ENCODE results near the gene TBC1D5.

Gene TBC1D5

GRCh38 chr3:17555525-17555924 is 186.9 kb downstream of the TBC1D5 start:
- TF ChIP-seq CTCF (IDR thresholded peaks at IDR 0.05; ENCODE audit: extremely low read depth, insufficient read depth, missing control alignments) = no peak
- in situ Hi-C loops (cut with MboI; ENCODE audit: low pct_unique_long_range_greater_than_20kb, low sequenced_read_pairs, unreplicated experiment) = no loop called here
- DNase-seq (ENCODE audit: low spot score) = no peak

GRCh38 chr3:17554078-17554477 is 188.4 kb downstream of the TBC1D5 start:
- in situ Hi-C loops (cut with MboI; ENCODE audit: low pct_unique_long_range_greater_than_20kb, low sequenced_read_pairs, unreplicated experiment) = no loop called here
- no peak for DNase-seq (ENCODE audit: low spot score)
- no peak for TF ChIP-seq CTCF (IDR thresholded peaks at IDR 0.05; ENCODE audit: extremely low read depth, insufficient read depth, missing control alignments)

- in situ Hi-C loops (cut with MboI; ENCODE audit: low pct_unique_long_range_greater_than_20kb, low sequenced_read_pairs, unreplicated experiment) = no loop called here
- DNase-seq (ENCODE audit: low spot score) = no peak
- TF ChIP-seq CTCF (IDR thresholded peaks at IDR 0.05; ENCODE audit: extremely low read depth, insufficient read depth, missing control alignments) = no peak
Observed at GRCh38 chr3:17553080-17553479, 189.4 kb downstream of the TBC1D5 start.

- TF ChIP-seq CTCF (IDR thresholded peaks at IDR 0.05; ENCODE audit: extremely low read depth, insufficient read depth, missing control alignments) = no peak
- no peak for DNase-seq (ENCODE audit: low spot score)
- in situ Hi-C loops (cut with MboI; ENCODE audit: low pct_unique_long_range_greater_than_20kb, low sequenced_read_pairs, unreplicated experiment) = no loop called here
Observed at GRCh38 chr3:17552351-17552750, 190.1 kb downstream of the TBC1D5 start.

GRCh38 chr3:17551895-17552294 is 190.5 kb downstream of the TBC1D5 start:
- in situ Hi-C loops (cut with MboI; ENCODE audit: low pct_unique_long_range_greater_than_20kb, low sequenced_read_pairs, unreplicated experiment) = no loop called here
- DNase-seq (ENCODE audit: low spot score) = no peak
- TF ChIP-seq CTCF (IDR thresholded peaks at IDR 0.05; ENCODE audit: extremely low read depth, insufficient read depth, missing control alignments) = no peak

GRCh38 chr3:17551333-17551732 is 191.1 kb downstream of the TBC1D5 start:
- DNase-seq (ENCODE audit: low spot score) = no peak
- in situ Hi-C loops (cut with MboI; ENCODE audit: low pct_unique_long_range_greater_than_20kb, low sequenced_read_pairs, unreplicated experiment) = no loop called here
- no peak for TF ChIP-seq CTCF (IDR thresholded peaks at IDR 0.05; ENCODE audit: extremely low read depth, insufficient read depth, missing control alignments)

- TF ChIP-seq CTCF (IDR thresholded peaks at IDR 0.05; ENCODE audit: extremely low read depth, insufficient read depth, missing control alignments) = no peak
- in situ Hi-C loops (cut with MboI; ENCODE audit: low pct_unique_long_range_greater_than_20kb, low sequenced_read_pairs, unreplicated experiment) = no loop called here
- DNase-seq (ENCODE audit: low spot score) = no peak
Observed at GRCh38 chr3:17550624-17551023, 191.8 kb downstream of the TBC1D5 start.

Data from GM13977 (cell line).